ENCODE data around the gene DPY19L1.
"Not testable (repeated sequence)": the region's sequence is repeated elsewhere in the genome, so short reads cannot be mapped to it uniquely, and the experiment has no call there.

Gene DPY19L1

DNA sequence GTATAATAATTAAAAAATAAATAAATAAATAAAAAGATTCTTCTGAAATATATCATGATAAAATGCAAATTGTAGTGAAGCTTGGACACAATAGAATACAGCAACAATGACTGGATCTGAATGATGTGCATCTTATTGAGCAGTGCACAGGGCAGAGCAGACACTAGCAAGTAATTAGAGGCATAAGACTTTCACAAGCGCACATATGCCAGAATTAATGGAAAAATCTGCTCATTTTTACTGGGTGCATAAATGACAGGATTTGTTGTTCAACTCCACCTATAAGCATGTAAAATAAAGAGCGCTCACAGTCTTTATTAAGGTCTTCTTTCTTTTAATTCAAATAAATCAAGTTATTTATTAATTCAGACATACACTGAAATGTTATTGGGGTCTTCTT is 125.0 kb downstream of the DPY19L1 start:
- no peak for DNase-seq

DNA sequence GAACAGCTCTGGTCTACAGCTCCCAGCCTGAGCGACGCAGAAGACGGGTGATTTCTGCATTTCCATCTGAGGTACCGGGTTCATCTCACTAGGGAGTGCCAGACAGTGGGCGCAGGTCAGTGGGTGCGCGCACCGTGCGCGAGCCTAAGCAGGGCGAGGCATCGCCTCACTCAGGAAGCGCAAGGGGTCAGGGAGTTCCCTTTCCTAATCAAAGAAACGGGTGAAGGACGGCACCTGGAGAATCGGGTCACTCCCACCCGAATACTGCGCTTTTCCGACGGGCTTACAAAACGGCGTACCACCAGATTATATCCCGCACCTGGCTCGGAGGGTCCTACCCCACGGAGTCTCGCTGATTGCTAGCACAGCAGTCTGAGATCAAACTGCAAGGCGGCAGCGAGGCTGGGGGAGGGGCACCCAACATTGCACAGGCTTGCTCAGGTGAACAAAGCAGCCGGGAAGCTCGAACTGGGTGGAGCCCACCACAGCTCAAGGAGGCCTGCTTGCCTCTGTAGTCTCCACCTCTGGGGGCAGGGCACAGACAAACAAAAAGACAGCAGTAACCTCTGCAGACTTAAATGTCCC is 130.9 kb downstream of the DPY19L1 start:
- DNase-seq, result not testable (repeated sequence)

DNA sequence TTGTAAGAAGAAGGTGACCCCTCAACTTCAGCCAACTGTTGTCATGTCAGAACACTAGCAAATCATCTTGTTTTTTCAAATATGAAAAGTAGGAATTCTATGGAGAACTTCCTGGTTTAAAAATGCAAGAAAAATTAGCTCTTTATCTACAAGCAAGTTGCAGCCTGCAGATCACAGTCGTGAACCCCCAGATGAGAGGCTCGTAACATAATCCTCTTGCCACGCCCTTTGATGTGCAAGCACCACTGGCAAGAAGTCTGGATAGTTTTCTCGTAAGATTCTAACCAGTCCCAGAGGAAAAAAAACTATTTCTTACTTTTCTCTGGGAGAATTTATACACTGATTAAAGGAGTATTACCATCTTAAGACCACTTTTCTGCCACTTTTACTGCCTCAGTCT is 132.3 kb downstream of the DPY19L1 start:
- DNase-seq, result no peak

DNA sequence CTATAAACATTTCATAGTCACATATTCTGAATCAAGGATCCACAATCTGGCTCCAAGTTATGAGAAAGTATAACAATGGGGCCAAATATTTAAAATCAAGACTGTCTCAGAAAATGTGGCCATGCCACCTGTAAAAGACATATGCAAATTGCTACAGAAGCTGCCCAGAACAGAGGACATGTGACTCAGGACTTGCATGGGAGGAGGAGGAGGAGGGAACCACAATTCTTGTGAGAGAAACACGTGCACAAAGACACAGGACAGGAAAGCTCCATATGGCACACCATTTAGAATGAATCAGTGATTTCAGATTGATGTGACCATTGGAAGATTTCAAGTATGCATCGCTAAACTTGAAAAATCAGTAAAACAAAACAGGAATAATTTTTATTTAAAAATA is 133.4 kb downstream of the DPY19L1 start:
- DNase-seq, result not testable (repeated sequence)

DNA sequence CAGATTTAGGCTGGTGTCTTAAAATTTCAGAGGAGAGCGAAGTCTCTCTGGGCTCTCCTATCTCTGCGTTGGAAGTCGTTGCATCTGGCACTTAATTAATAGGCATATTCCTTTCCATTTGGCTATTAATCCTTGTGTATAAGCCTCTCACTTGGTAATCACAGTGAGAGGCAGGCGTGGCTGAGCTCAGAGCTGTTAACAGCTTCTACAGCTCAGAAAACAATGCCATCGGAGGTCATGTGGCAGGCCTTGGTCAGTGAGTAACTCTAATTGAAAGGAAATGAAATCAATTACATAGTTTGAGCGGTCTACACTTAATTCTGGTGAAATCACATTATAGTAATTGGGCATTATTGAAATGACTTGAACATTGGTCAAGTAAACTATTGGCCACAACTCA is 135.1 kb downstream of the DPY19L1 start:
- DNase-seq, result no peak

DNA sequence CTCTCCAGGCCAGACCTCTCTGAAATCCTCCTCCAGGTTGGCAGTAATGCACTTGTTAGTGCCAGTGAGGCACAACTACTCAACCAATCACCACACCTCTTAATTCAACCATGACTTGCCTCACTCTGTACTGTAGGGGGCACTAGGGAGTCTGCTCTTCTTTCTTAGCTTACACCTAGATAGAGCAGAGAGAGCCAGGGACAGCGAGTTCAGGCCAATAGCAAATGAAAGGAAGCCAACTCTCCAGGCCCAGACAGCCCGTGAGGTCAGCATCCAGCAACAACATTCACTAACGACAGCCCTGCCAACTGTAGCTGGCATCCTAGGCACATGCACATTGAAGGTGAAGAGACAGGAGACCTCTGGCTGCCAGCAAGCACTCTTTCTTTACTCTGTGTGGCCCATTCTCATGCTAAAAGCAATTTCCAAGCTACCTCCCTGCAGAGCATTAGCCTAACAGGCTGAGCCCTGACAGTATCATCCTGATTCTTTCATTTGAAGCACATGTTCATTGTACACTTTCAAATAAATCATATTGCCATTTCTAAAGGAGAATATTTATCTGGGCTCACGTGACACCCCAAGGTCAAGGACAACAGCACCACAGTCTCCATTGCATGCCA is 136.3 kb downstream of the DPY19L1 start:
- peak; percentile 6 for DNase-seq

DNA sequence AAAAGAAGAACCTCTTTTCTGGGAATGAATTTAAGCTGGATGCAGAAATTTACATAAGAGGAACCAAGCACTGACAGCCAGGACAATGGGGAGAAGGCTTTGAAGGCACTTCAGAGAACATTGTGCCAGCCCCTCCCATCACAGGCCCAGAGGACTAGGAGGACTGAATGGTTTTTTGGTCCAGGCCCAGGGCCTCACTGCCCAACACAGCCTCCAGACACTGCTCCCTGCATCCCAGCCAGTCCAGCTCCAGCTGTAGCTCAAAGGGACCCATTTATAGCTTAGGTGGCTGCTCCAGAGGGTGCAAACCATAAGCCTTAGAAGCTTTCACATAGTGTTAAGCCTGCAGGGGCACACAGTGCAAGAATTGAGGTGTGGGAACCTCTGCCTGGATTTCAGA is 142.1 kb downstream of the DPY19L1 start:
- DNase-seq, result no peak

DNA sequence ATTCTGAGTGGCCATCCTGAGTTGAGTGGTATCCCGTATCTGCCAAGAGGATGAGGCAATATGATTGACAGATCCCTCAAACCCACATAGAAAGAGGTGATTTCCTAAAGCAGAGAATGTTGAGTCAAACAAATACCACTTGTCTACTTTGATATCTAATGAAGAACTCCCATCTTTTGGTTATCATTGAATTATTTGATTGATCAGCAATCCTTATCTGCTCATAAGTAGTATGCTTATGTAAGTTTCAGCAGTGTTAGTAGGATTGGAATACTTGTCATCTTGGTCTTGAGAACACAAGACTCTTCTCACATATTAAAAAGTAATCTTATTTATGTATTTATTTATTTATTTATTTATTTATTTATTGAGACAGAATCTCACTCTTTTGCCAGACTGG is 147.3 kb downstream of the DPY19L1 start:
- no peak for DNase-seq

DNA sequence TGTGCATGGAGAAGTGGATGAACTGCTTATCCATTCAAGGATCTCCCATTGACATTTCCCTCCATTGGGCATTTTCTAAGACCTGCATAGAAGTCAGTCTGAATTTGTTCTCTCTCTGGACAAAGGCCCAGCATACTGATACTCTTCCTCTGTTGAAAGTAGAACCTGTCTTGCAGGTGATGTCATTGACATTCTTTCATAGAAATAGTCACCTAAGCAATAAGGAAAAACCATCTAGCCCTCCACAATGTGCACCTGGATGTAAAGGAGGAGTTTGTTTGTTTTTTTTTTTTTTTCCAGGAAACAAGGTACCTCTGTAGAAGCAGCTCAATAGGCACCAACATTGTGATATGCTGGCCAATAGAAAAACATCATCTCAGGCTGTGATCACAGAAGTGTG is 150.4 kb downstream of the DPY19L1 start:
- no peak for DNase-seq

DNA sequence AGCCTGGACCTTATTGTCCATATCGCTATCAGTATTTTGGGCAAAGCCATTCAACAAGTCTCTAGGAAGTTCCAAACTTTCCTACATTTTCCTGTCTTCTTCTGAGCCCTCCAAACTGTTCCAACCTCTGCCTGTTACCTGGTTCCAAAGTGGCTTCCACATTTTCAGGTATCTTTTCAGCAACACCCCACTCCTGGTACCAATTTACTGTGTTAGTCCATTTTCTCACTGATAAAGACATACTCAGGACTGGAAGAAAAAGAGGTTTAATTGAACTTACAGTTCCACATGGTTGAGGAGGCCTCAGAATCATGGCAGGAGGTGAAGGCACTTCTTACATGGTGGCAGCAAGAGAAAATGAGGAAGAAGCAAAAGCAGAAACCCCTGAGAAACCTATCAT is 153.4 kb downstream of the DPY19L1 start:
- not testable (repeated sequence) for DNase-seq

DNA sequence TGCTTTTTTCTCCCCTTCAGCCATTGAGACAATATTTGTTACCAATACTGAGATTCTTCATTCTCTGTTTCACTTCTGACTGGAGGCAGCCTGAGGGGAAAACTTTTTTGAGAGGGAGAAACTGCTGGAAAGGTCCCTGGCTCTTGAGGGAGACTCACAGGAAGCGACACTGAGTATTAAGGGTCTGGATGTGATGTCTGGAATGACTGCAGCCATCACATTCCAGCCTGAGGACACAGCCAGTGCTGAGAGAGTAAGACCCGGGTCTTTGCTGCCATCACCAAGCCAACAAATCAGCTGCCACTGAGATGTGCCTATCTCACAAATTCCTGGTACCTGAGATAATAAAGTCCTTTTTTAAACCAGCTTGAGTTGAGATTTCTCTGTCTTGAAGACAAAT is 157.4 kb downstream of the DPY19L1 start:
- DNase-seq, result no peak

DNA sequence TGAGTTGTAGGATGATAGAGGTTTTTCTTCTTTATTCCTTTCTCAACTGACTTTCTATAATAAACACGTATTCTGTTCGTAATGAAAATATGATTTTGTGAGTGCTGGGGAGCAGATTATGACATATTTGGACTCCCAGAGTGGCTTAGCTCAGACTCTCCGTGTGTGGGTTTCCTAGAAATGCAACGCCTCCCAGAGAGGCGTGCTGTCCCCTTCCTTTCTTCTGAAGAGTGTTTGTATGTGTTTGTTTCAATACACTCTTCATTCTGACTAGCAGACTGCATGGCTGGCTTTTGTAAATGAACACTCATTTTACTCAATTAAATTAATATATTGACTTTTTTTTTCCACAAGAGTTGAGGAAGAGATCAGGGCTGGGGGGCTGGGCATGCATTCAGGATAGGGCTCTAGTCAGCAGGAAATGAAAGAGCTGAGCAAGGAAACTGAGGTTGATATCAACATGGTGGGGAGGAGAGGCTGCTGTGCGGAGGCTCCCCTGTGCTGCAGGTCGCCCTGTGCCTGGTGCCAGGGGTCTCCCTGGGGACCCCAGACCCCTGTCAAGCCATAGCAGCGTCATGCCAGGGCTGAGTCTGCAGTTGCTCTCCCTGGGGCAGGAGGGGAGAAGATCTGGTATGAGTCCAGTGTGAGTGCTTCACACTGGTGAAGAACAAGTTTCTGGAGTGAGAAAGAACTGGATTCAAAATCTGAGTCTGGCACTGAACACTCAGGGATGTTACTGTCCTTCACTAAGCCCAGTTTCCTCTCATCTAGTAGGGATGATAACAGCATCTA is 158.1 kb downstream of the DPY19L1 start:
- not testable (repeated sequence) for DNase-seq

Measured in NCI-H526 treated with DMSO at 0.1 percent for 48 hours (cell line).